PC-9 (cell line): ENCODE data around the gene TRAPPC12. TPM values are rescaled to one million over a fixed set of nuclear protein-coding genes. Genes with fewer than 3 reads are reported as not detected.

Experiments used
- BruUV-seq: library from RNA; stranded (reverse); fragments of 400-500 nt; replicated peaks from 2 replicates; lab custom pipeline; 2021; lab: Mats Ljungman, UMichigan
- CTCF ChIA-PET: fragments of 300-600 bp; sonication (Branson Sonifier 250); formaldehyde crosslinking; loops from one replicate; lab custom pipeline; 2022; ENCODE audit warnings: antibody characterized with exemption; lab: Charles Lee
- POLR2A ChIA-PET: fragments of 300-600 bp; sonication (Branson Sonifier 250); formaldehyde crosslinking; loops from one replicate; lab custom pipeline; 2022; ENCODE audit warnings: antibody characterized with exemption; ENCODE audit not compliant: unreplicated experiment; lab: Charles Lee
- DNase-seq, 2 experiments: peaks; one replicate each; pipeline versions ENCODE4 v3.0.0 to v3.0.0-alpha.2; 2015 to 2022; ENCODE audit warnings: mixed read lengths in 1 of 2
- H2AFZ ChIP-seq: fragments of 200-600 bp; sonication (generic); 2 replicates; pipeline ENCODE4 v1.8.1; 2017; ENCODE audit warnings: antibody characterized with exemption
- H3F3A ChIP-seq: fragments of 200-600 bp; sonication (generic); 2 replicates; pipeline ENCODE4 v1.8.1; 2017; ENCODE audit warnings: antibody characterized with exemption, mild to moderate bottlenecking, low read depth; ENCODE audit not compliant: insufficient read depth
- H3K27ac ChIP-seq: fragments of 200-600 bp; sonication (generic); 2 replicates; pipeline ENCODE4 v1.6.1; 2016; ENCODE audit warnings: mixed run types
- H3K27me3 ChIP-seq: fragments of 200-600 bp; sonication (generic); 2 replicates; pipeline ENCODE4 v1.6.1; 2016; ENCODE audit warnings: low read depth, mixed run types; ENCODE audit not compliant: insufficient read depth
- H3K36me3 ChIP-seq: fragments of 200-600 bp; sonication (generic); 2 replicates; pipeline ENCODE4 v1.6.1; 2016; ENCODE audit warnings: low read depth, mixed run types
- H3K4me1 ChIP-seq: fragments of 200-600 bp; sonication (generic); replicated peaks from 2 replicates; pipeline ENCODE4 v1.6.1; 2016; ENCODE audit warnings: mixed run types; ENCODE audit not compliant: insufficient read depth
- H3K4me2 ChIP-seq: fragments of 200-600 bp; sonication (generic); 2 replicates; pipeline ENCODE4 v1.6.1; 2017; ENCODE audit warnings: mixed run types
- H3K4me3 ChIP-seq: fragments of 200-600 bp; sonication (generic); 2 replicates; pipeline ENCODE4 v1.6.1; 2016; ENCODE audit warnings: mixed run types
- H3K79me2 ChIP-seq: fragments of 200-600 bp; sonication (generic); 2 replicates; pipeline ENCODE4 v1.6.1; 2017; ENCODE audit warnings: low read depth, mixed run types
- H3K9me2 ChIP-seq: fragments of 200-600 bp; sonication (generic); 2 replicates; pipeline ENCODE4 v1.8.1; 2017; ENCODE audit warnings: mild to moderate bottlenecking; ENCODE audit not compliant: insufficient read depth
- H3K9me3 ChIP-seq: fragments of 200-600 bp; sonication (generic); 2 replicates; pipeline ENCODE4 v1.8.1; 2016; ENCODE audit warnings: low read depth; ENCODE audit not compliant: insufficient read depth
- H4K20me1 ChIP-seq: fragments of 200-600 bp; sonication (generic); 2 replicates; pipeline ENCODE4 v1.8.1; 2017; ENCODE audit not compliant: insufficient read depth
- CTCF ChIP-seq: fragments of 200-600 bp; sonication (generic); conservative IDR thresholded peaks from 2 replicates; pipeline ENCODE4 v1.6.1; 2017; ENCODE audit warnings: mixed run types, antibody characterized with exemption, mild to moderate bottlenecking, moderate library complexity
- EZH2 ChIP-seq: fragments of 200-600 bp; sonication (generic); IDR thresholded peaks from 2 replicates; pipeline ENCODE4 v1.8.0; 2017; ENCODE audit warnings: antibody characterized with exemption, low read depth
- intact Hi-C: fragments of 100-400 bp; cut with micrococcal nuclease; formaldehyde crosslinking; loops from one replicate; pipeline ENCODE4 v1.10.0; 2022; ENCODE audit not compliant: unreplicated experiment
- total RNA-seq: library from RNA; stranded (reverse); gene quantifications from 2 replicates; pipeline ENCODE4 v1.2.3, GENCODE V29; 2021

The TRAPPC12 gene
- total RNA-seq, 1 experiment from 2014 or later = 69.3 TPM

GRCh38 chr2:3485166-3485565 lies 105.7 kb downstream of the TRAPPC12 start:
- no peak for DNase-seq
- H2AFZ ChIP-seq = no peak overlapping the region
- H3K9me2 ChIP-seq = no peaks in the 10 kb centered on the region
- no TSS peak for BruUV-seq
- no peaks in the 10 kb centered on the region for H3K79me2 ChIP-seq
- ChIA-PET POLR2A (no interaction called here), CTCF (no interaction called here)
- H4K20me1 ChIP-seq = no peaks in the 10 kb centered on the region; the same call in none of the 2 replicates
- H3K27me3 ChIP-seq = no peaks in the 10 kb centered on the region
- TF ChIP-seq EZH2 (no peak), CTCF (no peak)
- intact Hi-C loops = no loop called here
- no peak overlapping the region for H3K4me2 ChIP-seq
- H3K27ac ChIP-seq = no peak overlapping the region
- H3K4me1 ChIP-seq = no peaks in the 10 kb centered on the region
- peaks cover 4% of the 10 kb centered on the region; the same call in 1 of the 2 replicates for H3F3A ChIP-seq
- no peaks in the 10 kb centered on the region for H3K9me3 ChIP-seq
- H3K36me3 ChIP-seq = no peaks in the 10 kb centered on the region
- H3K4me3 ChIP-seq = no peak overlapping the region

- Histone ChIP-seq H4K20me1 (no peaks in the 10 kb centered on the region; the same call in 1 of the 2 replicates), H3K27ac (no peak overlapping the region), H2AFZ (no peak overlapping the region), H3K4me1 (no peaks in the 10 kb centered on the region), H3K27me3 (no peaks in the 10 kb centered on the region), H3K79me2 (no peaks in the 10 kb centered on the region), H3K4me2 (no peak overlapping the region), H3K4me3 (no peak overlapping the region), H3K36me3 (no peaks in the 10 kb centered on the region), H3K9me2 (no peaks in the 10 kb centered on the region), H3K9me3 (no peaks in the 10 kb centered on the region), H3F3A (no peaks in the 10 kb centered on the region)
- intact Hi-C loops = no loop called here
- DNase-seq = no peak
- TF ChIP-seq EZH2 = no peak
- no peak for TF ChIP-seq CTCF
- ChIA-PET CTCF (no interaction called here), POLR2A (no interaction called here)
- no TSS peak for BruUV-seq
These were observed 106.8 kb downstream of the TRAPPC12 start for GRCh38 chr2:3486047-3487027.

GRCh38 chr2:3487028-3487425 lies 107.5 kb downstream of the TRAPPC12 start:
- no peak overlapping the region for H3K4me3 ChIP-seq
- no peak for DNase-seq
- no peaks in the 10 kb centered on the region for H3K36me3 ChIP-seq
- H3K9me2 ChIP-seq = no peaks in the 10 kb centered on the region
- H3K4me2 ChIP-seq = no peak overlapping the region
- H3F3A ChIP-seq = no peaks in the 10 kb centered on the region
- no peaks in the 10 kb centered on the region for H3K27me3 ChIP-seq
- ChIA-PET CTCF (no interaction called here), POLR2A (no interaction called here)
- H3K4me1 ChIP-seq = no peaks in the 10 kb centered on the region
- TF ChIP-seq EZH2 (no peak), CTCF (no peak)
- no peak overlapping the region for H2AFZ ChIP-seq
- intact Hi-C loops = no loop called here
- H4K20me1 ChIP-seq = no peaks in the 10 kb centered on the region
- no peaks in the 10 kb centered on the region for H3K79me2 ChIP-seq
- no TSS peak for BruUV-seq
- no peak overlapping the region for H3K27ac ChIP-seq
- H3K9me3 ChIP-seq = no peaks in the 10 kb centered on the region
